Measurements from ENCODE around the gene BCL2.

GRCh38 chr18:63158676-63159291, 160.8 kb downstream of the BCL2 start:
- TF ChIP-seq CTCF (conservative IDR thresholded peaks at IDR 0.05; ENCODE audit: low read depth, low read length) = no peak
- no peak for TF ChIP-seq EZH2 (IDR thresholded peaks at IDR 0.05; ENCODE audit: low read length, unreplicated experiment)
